Peyer's patch (tissue), 4 donors: Measurements from ENCODE around the gene MBL2. TPM values are rescaled to one million over a fixed set of nuclear protein-coding genes. Genes with fewer than 3 reads are reported as not detected.
A peak's percentile ranks its signal among the peaks of the same experiment; 100 is the strongest.

ENCODE experiments used
- DNase-seq, 3 donors: peaks; one replicate each; pipeline ENCODE4 v3.0.0-alpha.2; 2017 to 2019
- H3K27ac ChIP-seq, 4 donors: fragments of 200-600 bp; sonication (generic); one replicate each; pipeline ENCODE4 v1.5.1; 2016 to 2019
- H3K27me3 ChIP-seq, 2 donors: fragments of 200-600 bp; sonication (generic); one replicate each; pipeline ENCODE4 v1.5.1; 2019
- H3K36me3 ChIP-seq, 3 donors: fragments of 200-600 bp; sonication (generic); one replicate each; pipeline ENCODE4 v1.5.1; 2016 to 2019
- H3K4me1 ChIP-seq, 4 donors: fragments of 200-600 bp; sonication (generic); one replicate each; pipeline ENCODE4 v1.5.1; 2016 to 2019
- H3K4me3 ChIP-seq, 4 donors: fragments of 200-600 bp; sonication (generic); 1 replicate in 3 of 4; 2 replicates in 1 of 4; pipeline ENCODE4 v1.5.1; 2016 to 2019; ENCODE audit warnings: mild to moderate bottlenecking in 1 of 4
- H3K9me3 ChIP-seq, 4 donors: fragments of 200-600 bp; sonication (generic); one replicate each; pipeline ENCODE4 v1.5.1; 2016 to 2019; ENCODE audit warnings: mild to moderate bottlenecking in 1 of 4
- POLR2A ChIP-seq, 2 donors: fragments of 450-650 bp; IDR thresholded peaks; one replicate each; pipeline ENCODE4 v1.5.1; 2017; ENCODE audit warnings: antibody characterized with exemption in 2 of 2, mild to moderate bottlenecking in 2 of 2, moderate library complexity in 2 of 2
- total RNA-seq, 4 donors: library from RNA; depleted of rRNA; stranded (reverse); fragments of >200 nt; gene quantifications; one replicate each; pipeline ENCODE4 v1.1.0, GENCODE V29; 2016
- TF ChIP-seq, protein P1 (sequence below), 6 experiments: fragments of 450-650 bp in 4 of 6; fragments of 200-600 bp in 2 of 6; sonication (generic) in 1 of 6; IDR thresholded peaks; one replicate each; pipeline ENCODE4 v1.5.1; 2017 to 2019; ENCODE audit warnings: antibody characterized with exemption in 6 of 6, mild to moderate bottlenecking in 3 of 6, moderate library complexity in 1 of 6

MBL2 gene
- total RNA-seq, 4 donors from 2014 or later, result not detected

DNA sequence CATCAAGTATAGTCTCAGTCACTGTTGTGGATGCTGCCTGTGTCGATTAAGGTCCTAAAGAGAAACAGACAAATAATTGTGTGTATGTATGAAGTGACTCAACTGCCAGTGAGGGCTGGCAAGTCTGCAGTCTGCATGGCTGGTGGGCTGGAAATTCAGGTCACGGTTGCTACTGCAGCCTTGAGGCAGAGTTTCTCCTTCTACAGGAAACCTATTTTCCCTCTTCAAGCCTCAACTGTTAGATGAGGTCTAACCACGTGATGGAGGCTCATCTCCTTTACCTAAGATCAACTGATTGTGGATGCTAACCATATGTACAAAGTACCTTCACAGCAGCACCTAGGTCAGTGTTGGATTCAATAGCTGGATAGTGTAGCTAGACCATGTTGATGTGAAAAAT, 29.9 kb downstream of the MBL2 start:
- no peak for TF ChIP-seq POLR2A (IDR thresholded peaks at IDR 0.05)
- TF ChIP-seq, protein P1, sequence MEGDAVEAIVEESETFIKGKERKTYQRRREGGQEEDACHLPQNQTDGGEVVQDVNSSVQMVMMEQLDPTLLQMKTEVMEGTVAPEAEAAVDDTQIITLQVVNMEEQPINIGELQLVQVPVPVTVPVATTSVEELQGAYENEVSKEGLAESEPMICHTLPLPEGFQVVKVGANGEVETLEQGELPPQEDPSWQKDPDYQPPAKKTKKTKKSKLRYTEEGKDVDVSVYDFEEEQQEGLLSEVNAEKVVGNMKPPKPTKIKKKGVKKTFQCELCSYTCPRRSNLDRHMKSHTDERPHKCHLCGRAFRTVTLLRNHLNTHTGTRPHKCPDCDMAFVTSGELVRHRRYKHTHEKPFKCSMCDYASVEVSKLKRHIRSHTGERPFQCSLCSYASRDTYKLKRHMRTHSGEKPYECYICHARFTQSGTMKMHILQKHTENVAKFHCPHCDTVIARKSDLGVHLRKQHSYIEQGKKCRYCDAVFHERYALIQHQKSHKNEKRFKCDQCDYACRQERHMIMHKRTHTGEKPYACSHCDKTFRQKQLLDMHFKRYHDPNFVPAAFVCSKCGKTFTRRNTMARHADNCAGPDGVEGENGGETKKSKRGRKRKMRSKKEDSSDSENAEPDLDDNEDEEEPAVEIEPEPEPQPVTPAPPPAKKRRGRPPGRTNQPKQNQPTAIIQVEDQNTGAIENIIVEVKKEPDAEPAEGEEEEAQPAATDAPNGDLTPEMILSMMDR (IDR thresholded peaks at IDR 0.05), result no peak
- H3K9me3 ChIP-seq, result no peaks in the 10 kb centered on the region
- no peak overlapping the region for H3K4me3 ChIP-seq
- H3K36me3 ChIP-seq, result no peaks in the 10 kb centered on the region
- H3K27ac ChIP-seq, result no peak overlapping the region
- no peak for DNase-seq
- no peaks in the 10 kb centered on the region for H3K4me1 ChIP-seq
- no peaks in the 10 kb centered on the region for H3K27me3 ChIP-seq

DNA sequence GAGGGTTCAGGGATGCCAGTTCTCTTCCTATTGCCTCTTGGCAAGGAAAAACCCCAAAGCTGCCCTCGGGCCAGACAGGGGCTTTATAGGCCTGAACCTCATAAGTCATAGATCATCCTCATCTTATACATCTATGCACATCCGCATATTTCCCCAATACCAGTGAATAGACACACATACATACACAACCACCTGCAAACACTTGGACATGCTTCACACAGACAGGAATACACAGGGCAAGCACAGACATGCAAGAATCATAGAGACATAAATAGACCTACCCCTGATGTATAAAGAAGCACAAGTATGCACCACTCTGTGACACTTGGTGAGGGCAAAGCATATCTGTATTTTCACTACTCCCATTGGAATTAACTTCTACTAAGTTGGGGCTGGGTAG, 30.7 kb downstream of the MBL2 start:
- TF ChIP-seq, protein P1 (IDR thresholded peaks at IDR 0.05), result no peak
- TF ChIP-seq POLR2A (IDR thresholded peaks at IDR 0.05), result no peak
- no peaks in the 10 kb centered on the region for H3K9me3 ChIP-seq
- no peak for DNase-seq
- no peak overlapping the region for H3K4me3 ChIP-seq
- H3K36me3 ChIP-seq, result no peaks in the 10 kb centered on the region
- H3K27ac ChIP-seq, result no peak overlapping the region
- H3K4me1 ChIP-seq, result no peaks in the 10 kb centered on the region
- no peaks in the 10 kb centered on the region for H3K27me3 ChIP-seq

DNA sequence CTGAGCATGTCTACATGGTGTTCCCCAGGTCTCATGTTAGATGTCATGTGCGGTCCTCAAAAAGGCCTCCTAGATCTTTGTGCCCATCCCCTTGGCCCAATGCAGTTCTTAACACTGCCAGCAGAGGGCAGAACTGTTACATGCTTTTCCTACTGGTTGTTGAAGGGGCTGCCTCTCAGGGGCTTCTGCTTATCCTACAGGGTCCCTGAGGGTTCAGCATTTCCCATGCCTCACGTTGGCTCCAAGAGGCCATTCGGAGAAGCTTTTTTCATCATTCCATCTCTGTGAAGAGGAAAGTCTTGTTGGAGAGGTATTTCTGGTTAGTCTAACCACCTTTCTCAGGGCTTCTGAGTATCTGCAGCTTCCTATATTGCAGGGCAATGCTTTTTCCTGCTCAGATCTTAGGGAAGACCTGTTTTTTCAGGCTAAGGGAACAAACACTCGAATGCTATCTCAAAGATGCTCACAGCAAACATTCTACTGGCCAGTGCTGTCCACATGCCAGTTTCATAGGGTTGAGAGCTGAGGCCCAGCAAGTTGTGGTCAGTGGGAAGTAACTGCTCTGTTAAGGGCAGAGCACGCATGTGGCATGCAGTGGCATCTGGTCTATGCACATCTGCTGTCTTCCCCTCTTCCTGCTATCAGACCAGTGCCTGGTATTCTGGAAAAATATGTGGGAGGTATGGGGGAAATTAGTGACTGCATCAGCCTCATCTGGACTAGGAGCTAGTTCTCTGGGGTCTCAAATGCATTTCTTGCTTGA, 31.5 kb downstream of the MBL2 start:
- H3K27ac ChIP-seq, result no peak overlapping the region
- DNase-seq, result peak in 1 of 3 donors; percentile 67
- no peaks in the 10 kb centered on the region for H3K36me3 ChIP-seq
- H3K4me1 ChIP-seq, result no peaks in the 10 kb centered on the region
- H3K4me3 ChIP-seq, result no peak overlapping the region
- H3K9me3 ChIP-seq, result no peaks in the 10 kb centered on the region
- no peak for TF ChIP-seq POLR2A (IDR thresholded peaks at IDR 0.05)
- TF ChIP-seq, protein P1 (IDR thresholded peaks at IDR 0.05), result peak in 4 of 6 experiments; percentile 62 to 69 (median 67)
- H3K27me3 ChIP-seq, result no peaks in the 10 kb centered on the region

DNA sequence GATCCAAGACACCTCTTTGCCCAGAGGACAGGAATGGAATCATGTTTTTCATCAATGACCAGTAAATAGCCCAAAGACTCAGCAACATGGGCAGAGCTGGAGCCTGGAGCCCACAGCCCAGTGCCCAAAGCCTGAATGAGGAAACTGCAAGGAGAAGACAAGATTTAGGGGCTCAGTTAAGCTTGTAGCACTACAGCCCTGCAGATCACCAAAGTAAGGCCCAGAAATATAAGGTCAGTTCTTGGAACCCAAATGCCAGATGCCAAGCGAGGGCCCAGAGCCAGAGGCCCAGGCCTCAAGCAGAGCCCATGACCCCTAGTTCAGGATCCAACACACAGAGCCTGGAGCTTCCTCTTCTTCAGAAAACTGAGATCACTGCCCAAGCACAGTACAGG, 32.4 kb downstream of the MBL2 start:
- no peaks in the 10 kb centered on the region for H3K4me1 ChIP-seq
- H3K4me3 ChIP-seq, result no peak overlapping the region
- no peaks in the 10 kb centered on the region for H3K27me3 ChIP-seq
- no peak overlapping the region for H3K27ac ChIP-seq
- no peak for DNase-seq
- TF ChIP-seq, protein P1 (IDR thresholded peaks at IDR 0.05), result no peak
- H3K9me3 ChIP-seq, result no peaks in the 10 kb centered on the region
- no peaks in the 10 kb centered on the region for H3K36me3 ChIP-seq

- Histone ChIP-seq H3K4me1 (no peaks in the 10 kb centered on the region), H3K9me3 (no peaks in the 10 kb centered on the region), H3K27me3 (no peaks in the 10 kb centered on the region), H3K36me3 (no peaks in the 10 kb centered on the region), H3K27ac (no peak overlapping the region), H3K4me3 (no peak overlapping the region)
- DNase-seq, result no peak
- TF ChIP-seq, protein P1 (IDR thresholded peaks at IDR 0.05), result no peak
- no peak for TF ChIP-seq POLR2A (IDR thresholded peaks at IDR 0.05)
These were observed 33.0 kb downstream of the MBL2 start for GRCh38 chr10:52739380-52740154.
